Measurements from ENCODE around the gene FKBP5. TPM values are rescaled to one million over a fixed set of nuclear protein-coding genes. Genes with fewer than 3 reads are reported as not detected.
A peak's percentile ranks its signal among the peaks of the same experiment; 100 is the strongest.

FKBP5 gene
- total and polyA plus RNA-seq, 2 donors (not counting 3 experiments of a cell fraction or from before 2014, with no cell fraction given), result 16.7 to 56.8 TPM

DNA sequence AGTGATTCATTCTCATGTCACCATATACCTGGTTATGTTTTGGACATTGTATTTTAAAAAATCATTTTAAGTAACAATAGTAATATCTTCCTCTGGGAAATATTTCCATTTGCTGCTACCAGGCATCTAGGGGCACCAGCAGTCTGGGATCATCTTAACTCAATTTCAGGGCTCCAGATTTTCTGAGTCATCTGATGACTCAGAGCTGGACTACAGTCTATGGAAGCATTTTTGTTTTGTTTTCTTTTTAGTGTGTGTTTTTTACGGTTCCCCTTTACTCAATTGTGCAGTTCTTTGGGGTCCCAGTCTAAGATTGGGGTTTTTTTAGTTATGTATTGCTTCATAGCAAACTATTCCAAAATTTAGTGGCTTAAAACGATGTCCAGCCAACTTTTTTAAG is 5.7 kb upstream of the FKBP5 start:
- no peak for DNase-seq (ENCODE audit: low read depth, low spot score)
- dilution Hi-C loops (cut with MboI; ENCODE audit: extremely low pct_ligation_motif_present, low sequenced_read_pairs), result no loop called here
- Histone ChIP-seq H3K27ac (ENCODE audit: insufficient read depth, low read depth, low read length) (no peak overlapping the region), H3K4me2 (ENCODE audit: insufficient read depth, low read length) (no peak overlapping the region), H3K27me3 (ENCODE audit: control insufficient read depth in 2 of 2, insufficient read depth in 2 of 2, low read length in 2 of 2) (no peaks in the 10 kb centered on the region), H4K20me1 (replicated peaks; ENCODE audit: control insufficient read depth, extremely low read depth, insufficient read depth, low read length) (no peaks in the 10 kb centered on the region), H3K36me3 (ENCODE audit: control insufficient read depth in 2 of 2, extremely low read depth in 1 of 2, insufficient read depth in 2 of 2, low read length in 2 of 2) (no peaks in the 10 kb centered on the region), H3K9me1 (replicated peaks; ENCODE audit: control insufficient read depth, extremely low read depth, insufficient read depth, low read length) (no peaks in the 10 kb centered on the region), H3K9ac (replicated peaks; ENCODE audit: extremely low read depth, insufficient read depth, low read length) (no peak overlapping the region), H3K9me3 (replicated peaks; ENCODE audit: control insufficient read depth, insufficient read depth, low read length) (no peaks in the 10 kb centered on the region), H3K4me1 (ENCODE audit: control insufficient read depth, extremely low read depth, insufficient read depth, low read length) (no peaks in the 10 kb centered on the region), H3K79me2 (ENCODE audit: control insufficient read depth, insufficient read depth, low read length) (no peaks in the 10 kb centered on the region), H3K4me3 (replicated peaks in 1 of 3; ENCODE audit: insufficient read depth in 1 of 3, low read depth in 1 of 3, low read length in 3 of 3) (no peak overlapping the region), H2AFZ (ENCODE audit: low read depth, low read length) (no peak overlapping the region)
- POLR2A ChIA-PET, result no interaction called here
- intact Hi-C loops (cut with micrococcal nuclease), result no loop called here
- BruUV-seq (replicated peaks), result no TSS peak
- TF ChIP-seq FOS (IDR thresholded peaks at IDR 0.05; ENCODE audit: borderline replicate concordance, insufficient read depth, low read length), result peak; percentile 68
- TF ChIP-seq EZH2 (IDR thresholded peaks at IDR 0.05; ENCODE audit: borderline replicate concordance, low read depth, low read length, severe bottlenecking), result no peak
- no peak for TF ChIP-seq CTCF (IDR thresholded peaks at IDR 0.05; ENCODE audit: extremely low read depth in 1 of 2, insufficient read depth in 1 of 2, low read depth in 1 of 2, low read length in 2 of 2)
- peak; percentile 73 for TF ChIP-seq JUN (IDR thresholded peaks at IDR 0.05; ENCODE audit: borderline replicate concordance, insufficient read depth, insufficient read length, low read depth)
- TF ChIP-seq POLR2A (IDR thresholded peaks at IDR 0.05; ENCODE audit: low read depth, low read length), result no peak
- TF ChIP-seq MAX (IDR thresholded peaks at IDR 0.05; ENCODE audit: insufficient read depth, insufficient read length), result no peak
- TF ChIP-seq GATA2 (IDR thresholded peaks at IDR 0.05; ENCODE audit: insufficient read depth, insufficient read length, low read depth, low read length), result no peak
- no peak for TF ChIP-seq POLR2AphosphoS5 (IDR thresholded peaks at IDR 0.05; ENCODE audit: insufficient read depth, low read depth, low read length)
- no peak for TF ChIP-seq MYC (IDR thresholded peaks at IDR 0.05; ENCODE audit: low read depth, low read length)
- FAIRE-seq, result peak; percentile 24
- CTCF ChIA-PET, result interaction anchor here (0.8 kb wide), 1 partner anchor 172 kb away, joined by 4 read pairs; no protein-coding TSS in a partner anchor
